Measurements from ENCODE around the gene STXBP6.

The STXBP6 gene

GRCh38 chr14:24868389-24868788 lies 181.6 kb downstream of the STXBP6 start:
- no peaks in the 10 kb centered on the region for H3K9me3 ChIP-seq (ENCODE audit: control insufficient read depth in 2 of 2, low read length in 2 of 2)

GRCh38 chr14:24866067-24866639 lies 183.8 kb downstream of the STXBP6 start:
- no peak overlapping the region for H3K4me3 ChIP-seq (ENCODE audit: low read length in 2 of 2)
- no peaks in the 10 kb centered on the region for H3K27me3 ChIP-seq (ENCODE audit: control insufficient read depth in 2 of 2, insufficient read depth in 2 of 2, low read length in 2 of 2)
- H3K36me3 ChIP-seq (ENCODE audit: control insufficient read depth in 2 of 2, insufficient read depth in 2 of 2, low read length in 2 of 2) = no peaks in the 10 kb centered on the region
- no peaks in the 10 kb centered on the region for H3K9me3 ChIP-seq (ENCODE audit: control insufficient read depth in 2 of 2, low read length in 2 of 2)
- no peak overlapping the region for H3K27ac ChIP-seq (ENCODE audit: low read depth in 2 of 2, low read length in 2 of 2)
- no peak overlapping the region for H3K9ac ChIP-seq (ENCODE audit: low read depth in 1 of 2, low read length in 2 of 2)
- peaks cover 0 to 6% of the 10 kb centered on the region in 2 donors for H3K4me1 ChIP-seq (ENCODE audit: control insufficient read depth in 2 of 2, insufficient read depth in 2 of 2, low read length in 2 of 2)

More at GRCh38 chr14:24868389-24868788, 181.6 kb downstream of the STXBP6 start:
- H3K9ac ChIP-seq (ENCODE audit: low read depth in 1 of 2, low read length in 2 of 2) = no peak overlapping the region
- no peak overlapping the region for H3K4me3 ChIP-seq (ENCODE audit: low read length in 2 of 2)
- H3K27ac ChIP-seq (ENCODE audit: low read depth in 2 of 2, low read length in 2 of 2) = no peak overlapping the region
- H3K4me1 ChIP-seq (ENCODE audit: control insufficient read depth in 2 of 2, insufficient read depth in 2 of 2, low read length in 2 of 2) = peaks cover 0 to 6% of the 10 kb centered on the region in 2 donors
- no peaks in the 10 kb centered on the region for H3K36me3 ChIP-seq (ENCODE audit: control insufficient read depth in 2 of 2, insufficient read depth in 2 of 2, low read length in 2 of 2)
- no peaks in the 10 kb centered on the region for H3K27me3 ChIP-seq (ENCODE audit: control insufficient read depth in 2 of 2, insufficient read depth in 2 of 2, low read length in 2 of 2)

GRCh38 chr14:24863968-24864684 lies 185.8 kb downstream of the STXBP6 start:
- Histone ChIP-seq H3K36me3 (ENCODE audit: control insufficient read depth in 2 of 2, insufficient read depth in 2 of 2, low read length in 2 of 2) (no peaks in the 10 kb centered on the region), H3K4me3 (ENCODE audit: low read length in 2 of 2) (no peak overlapping the region), H3K4me1 (ENCODE audit: control insufficient read depth in 2 of 2, insufficient read depth in 2 of 2, low read length in 2 of 2) (peaks cover 0 to 6% of the 10 kb centered on the region in 2 donors), H3K27me3 (ENCODE audit: control insufficient read depth in 2 of 2, insufficient read depth in 2 of 2, low read length in 2 of 2) (no peaks in the 10 kb centered on the region), H3K9me3 (ENCODE audit: control insufficient read depth in 2 of 2, low read length in 2 of 2) (no peaks in the 10 kb centered on the region), H3K27ac (ENCODE audit: low read depth in 2 of 2, low read length in 2 of 2) (peak overlapping the region in 1 of 2 donors; percentile 10), H3K9ac (ENCODE audit: low read depth in 1 of 2, low read length in 2 of 2) (no peak overlapping the region)

- no peaks in the 10 kb centered on the region for H3K36me3 ChIP-seq (ENCODE audit: control insufficient read depth in 2 of 2, insufficient read depth in 2 of 2, low read length in 2 of 2)
- H3K4me3 ChIP-seq (ENCODE audit: low read length in 2 of 2) = no peak overlapping the region
- peaks cover 0 to 6% of the 10 kb centered on the region in 2 donors for H3K4me1 ChIP-seq (ENCODE audit: control insufficient read depth in 2 of 2, insufficient read depth in 2 of 2, low read length in 2 of 2)
- H3K9me3 ChIP-seq (ENCODE audit: control insufficient read depth in 2 of 2, low read length in 2 of 2) = no peaks in the 10 kb centered on the region
- H3K27ac ChIP-seq (ENCODE audit: low read depth in 2 of 2, low read length in 2 of 2) = no peak overlapping the region
- no peak overlapping the region for H3K9ac ChIP-seq (ENCODE audit: low read depth in 1 of 2, low read length in 2 of 2)
- H3K27me3 ChIP-seq (ENCODE audit: control insufficient read depth in 2 of 2, insufficient read depth in 2 of 2, low read length in 2 of 2) = no peaks in the 10 kb centered on the region
Observed at GRCh38 chr14:24861083-24861630, 188.8 kb downstream of the STXBP6 start.

GRCh38 chr14:24859559-24859958 lies 190.4 kb downstream of the STXBP6 start:
- no peaks in the 10 kb centered on the region for H3K27me3 ChIP-seq (ENCODE audit: control insufficient read depth in 2 of 2, insufficient read depth in 2 of 2, low read length in 2 of 2)
- H3K27ac ChIP-seq (ENCODE audit: low read depth in 2 of 2, low read length in 2 of 2) = no peak overlapping the region
- H3K4me1 ChIP-seq (ENCODE audit: control insufficient read depth in 2 of 2, insufficient read depth in 2 of 2, low read length in 2 of 2) = peaks cover 0 to 6% of the 10 kb centered on the region in 2 donors
- no peak overlapping the region for H3K9ac ChIP-seq (ENCODE audit: low read depth in 1 of 2, low read length in 2 of 2)
- H3K9me3 ChIP-seq (ENCODE audit: control insufficient read depth in 2 of 2, low read length in 2 of 2) = no peaks in the 10 kb centered on the region
- no peak overlapping the region for H3K4me3 ChIP-seq (ENCODE audit: low read length in 2 of 2)
- no peaks in the 10 kb centered on the region for H3K36me3 ChIP-seq (ENCODE audit: control insufficient read depth in 2 of 2, insufficient read depth in 2 of 2, low read length in 2 of 2)

- no peak overlapping the region for H3K27ac ChIP-seq (ENCODE audit: low read depth in 2 of 2, low read length in 2 of 2)
- H3K27me3 ChIP-seq (ENCODE audit: control insufficient read depth in 2 of 2, insufficient read depth in 2 of 2, low read length in 2 of 2) = no peaks in the 10 kb centered on the region
- peaks cover 4 to 10% of the 10 kb centered on the region in 2 donors for H3K4me1 ChIP-seq (ENCODE audit: control insufficient read depth in 2 of 2, insufficient read depth in 2 of 2, low read length in 2 of 2)
- H3K9ac ChIP-seq (ENCODE audit: low read depth in 1 of 2, low read length in 2 of 2) = no peak overlapping the region
- H3K4me3 ChIP-seq (ENCODE audit: low read length in 2 of 2) = no peak overlapping the region
- no peaks in the 10 kb centered on the region for H3K36me3 ChIP-seq (ENCODE audit: control insufficient read depth in 2 of 2, insufficient read depth in 2 of 2, low read length in 2 of 2)
- H3K9me3 ChIP-seq (ENCODE audit: control insufficient read depth in 2 of 2, low read length in 2 of 2) = no peaks in the 10 kb centered on the region
Observed at GRCh38 chr14:24858684-24859083, 191.3 kb downstream of the STXBP6 start.

GRCh38 chr14:24858052-24858451 lies 191.9 kb downstream of the STXBP6 start:
- no peak overlapping the region for H3K9ac ChIP-seq (ENCODE audit: low read depth in 1 of 2, low read length in 2 of 2)

GRCh38 chr14:24857277-24857676 lies 192.7 kb downstream of the STXBP6 start:
- Histone ChIP-seq H3K36me3 (ENCODE audit: control insufficient read depth in 2 of 2, insufficient read depth in 2 of 2, low read length in 2 of 2) (no peaks in the 10 kb centered on the region), H3K4me1 (ENCODE audit: control insufficient read depth in 2 of 2, insufficient read depth in 2 of 2, low read length in 2 of 2) (peaks cover 12 to 14% of the 10 kb centered on the region in 2 donors), H3K9me3 (ENCODE audit: control insufficient read depth in 2 of 2, low read length in 2 of 2) (no peaks in the 10 kb centered on the region)

More at GRCh38 chr14:24858052-24858451, 191.9 kb downstream of the STXBP6 start:
- Histone ChIP-seq H3K4me3 (ENCODE audit: low read length in 2 of 2) (no peak overlapping the region), H3K27ac (ENCODE audit: low read depth in 2 of 2, low read length in 2 of 2) (no peak overlapping the region), H3K4me1 (ENCODE audit: control insufficient read depth in 2 of 2, insufficient read depth in 2 of 2, low read length in 2 of 2) (peaks cover 8 to 11% of the 10 kb centered on the region in 2 donors), H3K9me3 (ENCODE audit: control insufficient read depth in 2 of 2, low read length in 2 of 2) (no peaks in the 10 kb centered on the region), H3K27me3 (ENCODE audit: control insufficient read depth in 2 of 2, insufficient read depth in 2 of 2, low read length in 2 of 2) (no peaks in the 10 kb centered on the region), H3K36me3 (ENCODE audit: control insufficient read depth in 2 of 2, insufficient read depth in 2 of 2, low read length in 2 of 2) (no peaks in the 10 kb centered on the region)

GRCh38 chr14:24853446-24853845 lies 196.5 kb downstream of the STXBP6 start:
- Histone ChIP-seq H3K4me3 (ENCODE audit: low read length in 2 of 2) (no peak overlapping the region), H3K27me3 (ENCODE audit: control insufficient read depth in 2 of 2, insufficient read depth in 2 of 2, low read length in 2 of 2) (no peaks in the 10 kb centered on the region), H3K4me1 (ENCODE audit: control insufficient read depth in 2 of 2, insufficient read depth in 2 of 2, low read length in 2 of 2) (peaks cover 19 to 23% of the 10 kb centered on the region in 2 donors), H3K9ac (ENCODE audit: low read depth in 1 of 2, low read length in 2 of 2) (no peak overlapping the region), H3K27ac (ENCODE audit: low read depth in 2 of 2, low read length in 2 of 2) (peak overlapping the region in 1 of 2 donors; percentile 45), H3K9me3 (ENCODE audit: control insufficient read depth in 2 of 2, low read length in 2 of 2) (no peaks in the 10 kb centered on the region), H3K36me3 (ENCODE audit: control insufficient read depth in 2 of 2, insufficient read depth in 2 of 2, low read length in 2 of 2) (no peaks in the 10 kb centered on the region)

More at GRCh38 chr14:24857277-24857676, 192.7 kb downstream of the STXBP6 start:
- Histone ChIP-seq H3K27ac (ENCODE audit: low read depth in 2 of 2, low read length in 2 of 2) (no peak overlapping the region), H3K27me3 (ENCODE audit: control insufficient read depth in 2 of 2, insufficient read depth in 2 of 2, low read length in 2 of 2) (no peaks in the 10 kb centered on the region), H3K9ac (ENCODE audit: low read depth in 1 of 2, low read length in 2 of 2) (no peak overlapping the region), H3K4me3 (ENCODE audit: low read length in 2 of 2) (no peak overlapping the region)

- peaks cover 19 to 23% of the 10 kb centered on the region in 2 donors for H3K4me1 ChIP-seq (ENCODE audit: control insufficient read depth in 2 of 2, insufficient read depth in 2 of 2, low read length in 2 of 2)
- H3K27ac ChIP-seq (ENCODE audit: low read depth in 2 of 2, low read length in 2 of 2) = peak overlapping the region; percentile 29 to 35
- no peaks in the 10 kb centered on the region for H3K27me3 ChIP-seq (ENCODE audit: control insufficient read depth in 2 of 2, insufficient read depth in 2 of 2, low read length in 2 of 2)
- H3K9me3 ChIP-seq (ENCODE audit: control insufficient read depth in 2 of 2, low read length in 2 of 2) = no peaks in the 10 kb centered on the region
- H3K4me3 ChIP-seq (ENCODE audit: low read length in 2 of 2) = no peak overlapping the region
- no peak overlapping the region for H3K9ac ChIP-seq (ENCODE audit: low read depth in 1 of 2, low read length in 2 of 2)
- H3K36me3 ChIP-seq (ENCODE audit: control insufficient read depth in 2 of 2, insufficient read depth in 2 of 2, low read length in 2 of 2) = no peaks in the 10 kb centered on the region
Observed at GRCh38 chr14:24852312-24853060, 197.5 kb downstream of the STXBP6 start.

Measured in mucosa of rectum (tissue), 2 donors.